Limb (tissue), 2 donors: ENCODE results near the gene TRPV2.
"Not testable (repeated sequence)": the region's sequence is repeated elsewhere in the genome, so short reads cannot be mapped to it uniquely, and the experiment has no call there.

Source experiments
- DNase-seq, 2 donors: peaks; one replicate each; pipeline ENCODE4 v3.0.0-alpha.2; 2016; ENCODE audit errors: extremely low spot score in 2 of 2

TRPV2 gene, protein sequence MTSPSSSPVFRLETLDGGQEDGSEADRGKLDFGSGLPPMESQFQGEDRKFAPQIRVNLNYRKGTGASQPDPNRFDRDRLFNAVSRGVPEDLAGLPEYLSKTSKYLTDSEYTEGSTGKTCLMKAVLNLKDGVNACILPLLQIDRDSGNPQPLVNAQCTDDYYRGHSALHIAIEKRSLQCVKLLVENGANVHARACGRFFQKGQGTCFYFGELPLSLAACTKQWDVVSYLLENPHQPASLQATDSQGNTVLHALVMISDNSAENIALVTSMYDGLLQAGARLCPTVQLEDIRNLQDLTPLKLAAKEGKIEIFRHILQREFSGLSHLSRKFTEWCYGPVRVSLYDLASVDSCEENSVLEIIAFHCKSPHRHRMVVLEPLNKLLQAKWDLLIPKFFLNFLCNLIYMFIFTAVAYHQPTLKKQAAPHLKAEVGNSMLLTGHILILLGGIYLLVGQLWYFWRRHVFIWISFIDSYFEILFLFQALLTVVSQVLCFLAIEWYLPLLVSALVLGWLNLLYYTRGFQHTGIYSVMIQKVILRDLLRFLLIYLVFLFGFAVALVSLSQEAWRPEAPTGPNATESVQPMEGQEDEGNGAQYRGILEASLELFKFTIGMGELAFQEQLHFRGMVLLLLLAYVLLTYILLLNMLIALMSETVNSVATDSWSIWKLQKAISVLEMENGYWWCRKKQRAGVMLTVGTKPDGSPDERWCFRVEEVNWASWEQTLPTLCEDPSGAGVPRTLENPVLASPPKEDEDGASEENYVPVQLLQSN

DNA sequence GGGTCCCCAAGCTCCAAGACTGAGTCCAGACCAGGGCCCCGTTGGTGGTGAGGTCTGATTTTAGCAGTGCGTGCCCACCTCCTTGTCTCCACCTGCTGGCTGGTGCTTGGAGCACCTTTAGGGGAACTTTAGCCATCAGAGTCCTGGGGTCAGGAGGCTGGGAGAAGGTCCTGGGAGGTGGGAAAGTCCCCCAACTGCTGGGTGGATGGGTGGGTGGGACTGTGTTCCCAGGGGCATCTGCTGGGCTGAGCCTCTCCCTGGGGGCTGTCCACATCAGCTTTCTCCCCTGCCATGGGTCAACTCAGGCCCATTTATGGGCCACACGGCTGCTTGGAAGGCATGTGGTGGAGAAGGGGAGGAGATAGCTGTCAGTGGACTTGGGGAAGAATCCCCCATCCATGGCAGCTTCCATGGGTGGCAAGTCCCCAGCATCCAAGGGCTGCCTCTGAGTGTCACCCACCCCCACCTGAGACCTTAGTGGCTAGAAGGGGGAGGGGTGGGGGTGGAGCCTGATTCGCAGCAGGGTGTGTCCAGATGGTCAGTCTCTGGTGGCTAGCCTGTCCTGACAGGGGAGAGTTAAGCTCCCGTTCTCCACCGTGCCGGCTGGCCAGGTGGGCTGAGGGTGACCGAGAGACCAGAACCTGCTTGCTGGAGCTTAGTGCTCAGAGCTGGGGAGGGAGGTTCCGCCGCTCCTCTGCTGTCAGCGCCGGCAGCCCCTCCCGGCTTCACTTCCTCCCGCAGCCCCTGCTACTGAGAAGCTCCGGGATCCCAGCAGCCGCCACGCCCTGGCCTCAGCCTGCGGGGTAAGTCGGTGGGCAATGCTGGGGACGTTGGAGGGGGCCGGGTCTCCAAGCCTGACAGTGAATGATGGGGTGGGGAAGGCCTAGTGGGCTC is at the start of gene TRPV2:
Gene TRPV2 (plus strand): TSS at position 541 of the 894 bp plus-strand sequence. CDS start 2,098 bp downstream, outside the sequence.
- no peak for DNase-seq

DNA sequence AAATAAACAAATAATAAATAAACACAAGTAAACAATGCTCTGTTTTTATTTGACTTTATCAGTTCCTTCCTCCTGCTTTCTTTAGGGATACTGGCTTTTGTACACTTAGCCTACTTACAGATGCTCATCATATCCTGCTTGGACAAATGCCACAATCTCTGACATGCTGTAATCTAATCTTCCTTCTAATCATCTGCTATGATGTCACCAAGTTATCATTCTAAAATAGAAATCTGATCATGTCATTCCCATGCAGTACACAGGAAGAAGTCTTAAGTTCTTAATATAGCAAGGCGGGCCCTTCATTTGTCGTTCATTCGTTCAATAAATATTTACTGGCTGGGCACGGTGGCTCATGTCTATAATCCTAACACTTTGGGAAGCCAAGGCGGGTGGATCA is 43.6 kb upstream of the TRPV2 start:
- no peak for DNase-seq

DNA sequence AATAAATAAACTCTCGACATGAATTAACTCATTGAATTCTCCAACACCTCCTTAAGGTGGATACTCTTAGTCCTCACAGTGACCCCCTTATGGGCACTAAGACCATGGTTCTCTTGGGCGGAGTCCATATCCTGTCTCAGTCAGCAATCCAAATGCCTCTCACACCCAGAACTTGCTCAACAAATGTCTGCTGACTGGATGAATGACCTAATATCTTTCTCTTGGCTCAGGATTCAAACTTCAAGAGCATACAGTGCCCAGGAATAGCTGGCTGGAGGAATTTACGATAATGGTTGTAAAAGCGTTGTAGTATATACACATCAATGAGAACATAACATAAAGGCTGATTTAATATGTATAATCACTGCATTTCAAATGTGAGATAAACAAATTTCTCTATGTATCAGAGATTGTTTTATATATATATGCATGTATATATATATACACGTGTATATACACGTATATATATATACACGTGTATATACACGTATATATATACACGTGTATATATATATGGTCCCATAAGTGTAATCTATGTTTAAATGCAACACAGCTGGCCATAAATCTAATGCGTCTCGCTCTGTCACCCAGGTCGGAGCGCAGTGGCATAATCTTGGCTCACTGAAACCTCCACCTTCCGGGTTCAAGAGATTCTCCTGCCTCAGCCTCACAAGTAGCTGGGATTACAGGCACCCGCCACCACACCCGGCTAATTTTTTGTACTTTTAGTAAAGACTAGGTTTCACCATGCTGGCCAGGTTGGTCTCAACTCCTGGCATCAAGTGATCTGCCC is 41.0 kb upstream of the TRPV2 start:
- no peak for DNase-seq

DNA sequence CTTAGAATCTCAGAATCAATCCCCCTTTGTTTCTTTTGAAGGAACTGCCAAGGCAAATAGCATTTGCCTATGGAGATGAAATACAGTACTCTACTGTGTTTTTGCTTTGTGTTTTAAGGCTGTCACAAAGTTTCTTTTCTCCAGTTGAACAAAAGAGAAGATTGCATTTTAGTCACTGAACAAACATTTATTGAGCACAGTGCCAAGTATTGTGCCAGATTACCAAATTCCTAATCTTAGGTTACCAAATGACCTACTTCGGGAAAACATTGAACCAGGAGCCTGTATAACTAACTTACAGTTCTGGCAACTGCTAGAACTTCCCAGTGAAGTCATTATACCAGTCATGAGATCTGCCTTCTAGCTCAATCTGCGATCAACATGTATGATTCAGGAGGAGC is 37.4 kb upstream of the TRPV2 start:
- DNase-seq = no peak

DNA sequence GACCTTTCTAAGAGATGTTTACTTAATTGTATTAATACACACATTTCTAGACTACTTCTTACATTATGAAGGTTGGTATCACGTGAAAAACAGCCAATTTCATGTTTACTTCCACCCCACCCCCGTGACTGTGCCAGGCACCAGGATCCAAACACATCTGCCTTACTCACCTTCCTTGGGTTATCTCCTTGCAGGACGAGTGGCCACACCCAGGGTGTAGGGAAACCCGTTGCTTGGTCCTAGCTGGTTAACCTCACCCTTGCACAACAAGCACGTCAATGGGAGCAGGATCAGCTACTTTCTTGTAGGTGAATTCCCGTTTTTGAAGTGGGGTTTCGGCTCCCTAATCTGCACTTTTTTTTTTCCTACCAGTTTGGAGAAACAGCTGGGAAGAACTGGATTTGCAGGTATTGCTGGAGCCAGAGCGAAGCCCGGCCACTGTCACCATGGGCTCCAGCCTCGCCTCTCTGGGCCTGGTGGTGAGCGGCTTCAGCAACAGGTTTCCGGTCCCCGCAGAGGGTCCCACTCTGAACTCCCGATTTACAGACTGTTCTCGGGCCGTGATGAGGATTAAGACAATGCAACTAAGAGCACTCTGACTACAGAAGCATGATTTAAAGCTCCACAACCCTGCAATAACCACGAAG is 36.6 kb upstream of the TRPV2 start:
- no peak for DNase-seq

DNA sequence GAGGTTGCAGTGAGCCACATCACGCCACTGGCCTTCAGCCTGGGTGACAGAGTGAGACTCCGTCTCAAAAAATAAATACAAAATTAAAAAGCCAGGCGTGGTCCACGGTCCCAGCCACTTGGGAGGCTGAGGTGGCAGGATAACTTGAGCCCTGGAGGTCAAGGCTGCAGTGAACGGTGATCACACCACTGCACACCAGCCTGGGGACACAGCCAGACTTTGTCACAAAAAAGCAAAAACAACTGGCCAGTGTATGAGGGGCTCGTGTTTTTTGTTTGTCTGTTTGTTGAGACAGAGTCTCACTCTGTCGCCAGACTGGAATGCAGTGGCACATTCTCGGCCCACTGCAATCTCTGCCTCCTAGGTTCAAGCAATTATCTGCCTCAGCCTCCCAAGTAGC is 35.7 kb upstream of the TRPV2 start:
- no peak for DNase-seq

DNA sequence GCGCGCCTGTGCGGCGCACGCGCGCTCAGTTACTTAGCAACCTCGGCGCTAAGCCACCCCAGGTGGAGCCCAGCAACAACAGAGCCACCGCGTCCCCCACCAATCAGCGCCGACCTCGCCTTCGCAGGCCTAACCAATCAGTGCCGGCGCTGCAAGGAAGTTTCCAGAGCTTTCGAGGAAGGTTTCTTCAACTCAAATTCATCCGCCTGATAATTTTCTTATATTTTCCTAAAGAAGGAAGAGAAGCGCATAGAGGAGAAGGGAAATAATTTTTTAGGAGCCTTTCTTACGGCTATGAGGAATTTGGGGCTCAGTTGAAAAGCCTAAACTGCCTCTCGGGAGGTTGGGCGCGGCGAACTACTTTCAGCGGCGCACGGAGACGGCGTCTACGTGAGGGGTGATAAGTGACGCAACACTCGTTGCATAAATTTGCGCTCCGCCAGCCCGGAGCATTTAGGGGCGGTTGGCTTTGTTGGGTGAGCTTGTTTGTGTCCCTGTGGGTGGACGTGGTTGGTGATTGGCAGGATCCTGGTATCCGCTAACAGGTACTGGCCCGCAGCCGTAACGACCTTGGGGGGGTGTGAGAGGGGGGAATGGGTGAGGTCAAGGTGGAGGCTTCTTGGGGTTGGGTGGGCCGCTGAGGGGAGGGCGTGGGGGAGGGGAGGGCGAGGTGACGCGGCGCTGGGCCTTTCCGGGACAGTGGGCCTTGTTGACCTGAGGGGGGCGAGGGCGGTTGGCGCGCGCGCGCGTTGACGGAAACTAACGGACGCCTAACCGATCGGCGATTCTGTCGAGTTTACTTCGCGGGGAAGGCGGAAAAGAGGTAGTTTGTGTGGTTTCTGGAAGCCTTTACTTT is 34.5 kb upstream of the TRPV2 start, which contains the start of gene UBB:
Gene UBB (plus strand): TSS at position 452 of the 856 bp plus-strand sequence. CDS start 817 bp downstream, outside the sequence.
- DNase-seq = peak; percentile 95 to 97

DNA sequence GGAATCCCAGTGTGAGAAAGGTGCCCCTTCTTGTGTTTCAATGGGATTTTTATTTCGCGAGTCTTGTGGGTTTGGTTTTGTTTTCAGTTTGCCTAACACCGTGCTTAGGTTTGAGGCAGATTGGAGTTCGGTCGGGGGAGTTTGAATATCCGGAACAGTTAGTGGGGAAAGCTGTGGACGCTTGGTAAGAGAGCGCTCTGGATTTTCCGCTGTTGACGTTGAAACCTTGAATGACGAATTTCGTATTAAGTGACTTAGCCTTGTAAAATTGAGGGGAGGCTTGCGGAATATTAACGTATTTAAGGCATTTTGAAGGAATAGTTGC is 33.9 kb upstream of the TRPV2 start:
- DNase-seq = no peak

DNA sequence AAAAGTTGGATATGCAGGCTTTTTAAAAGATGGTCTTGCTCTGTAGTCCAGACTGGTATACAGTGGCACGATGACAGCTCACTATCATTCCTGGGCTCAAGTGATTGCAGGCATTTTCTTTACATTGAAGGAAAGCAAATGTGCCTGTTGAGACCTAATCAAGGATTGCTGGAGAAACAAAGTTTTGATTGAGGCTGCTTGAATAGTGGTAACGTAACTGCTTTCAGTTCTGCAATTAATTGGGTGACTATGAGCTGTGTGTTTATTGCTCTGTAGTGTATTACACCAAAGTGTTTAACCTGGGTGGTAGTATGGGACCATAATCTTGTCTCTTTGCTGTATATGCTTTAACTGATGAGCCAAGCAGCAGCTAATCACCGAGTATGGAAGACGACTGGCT is 32.2 kb upstream of the TRPV2 start:
- no peak for DNase-seq

DNA sequence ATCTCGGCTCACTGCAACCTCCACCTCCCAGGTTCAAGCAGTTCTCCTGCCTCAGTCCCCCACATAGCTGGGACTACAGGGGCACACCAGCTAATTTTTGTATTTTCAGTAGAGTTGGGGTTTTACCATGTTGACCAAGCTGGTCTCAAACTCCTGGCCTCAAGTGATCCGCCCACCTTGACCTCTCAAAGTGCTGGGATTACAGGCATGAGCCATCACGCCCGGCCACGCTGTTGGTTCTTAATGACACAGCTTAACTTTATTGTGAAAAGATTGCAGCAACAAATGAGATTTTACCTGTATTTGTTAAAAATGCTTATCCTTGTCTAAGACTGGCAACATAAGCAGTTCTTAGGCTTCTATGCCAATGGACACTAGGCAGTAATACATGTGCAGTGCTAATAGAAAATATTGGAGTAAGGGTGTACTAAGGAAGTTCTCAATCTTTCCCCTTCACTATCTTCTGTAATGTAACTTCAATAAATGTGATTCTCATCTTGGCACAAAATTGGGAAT is 31.5 kb upstream of the TRPV2 start:
- no peak for DNase-seq

DNA sequence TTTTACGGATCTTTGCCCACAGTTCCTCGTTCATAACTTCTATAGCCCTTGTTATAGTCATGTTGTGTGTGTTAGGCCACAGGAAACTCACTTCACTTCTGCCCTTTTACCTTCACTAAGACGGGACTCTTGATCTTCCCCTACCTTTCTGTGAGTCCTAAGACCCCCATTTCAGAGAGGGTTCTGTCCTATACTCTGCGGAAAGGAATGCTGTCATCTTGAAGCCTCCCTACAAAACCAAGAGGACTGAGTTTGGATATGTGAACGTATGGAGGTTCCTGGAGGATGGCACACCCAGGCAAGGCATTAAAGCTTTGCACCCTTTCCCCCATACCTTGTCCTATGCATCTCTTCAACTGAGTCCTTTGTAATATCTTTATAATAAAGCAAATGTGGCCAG is 30.8 kb upstream of the TRPV2 start:
- no peak for DNase-seq

DNA sequence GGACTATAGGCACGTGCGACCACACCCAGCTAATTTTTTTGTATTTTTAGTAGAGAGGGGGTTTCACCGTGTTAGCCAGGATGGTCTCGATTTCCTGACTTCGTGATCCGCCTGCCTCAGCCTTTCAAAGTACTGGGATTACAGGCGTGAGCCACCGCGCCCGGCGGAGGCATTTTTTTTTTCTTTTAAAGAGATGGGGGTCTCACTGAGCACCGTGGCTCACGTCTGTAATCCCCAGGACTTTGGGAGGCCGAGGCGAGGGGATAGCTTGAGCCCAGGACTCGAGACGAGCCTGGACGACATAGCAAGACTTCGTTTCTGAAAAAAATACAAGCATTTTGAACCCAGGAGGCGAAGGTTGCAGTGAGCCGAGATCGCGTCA is 29.3 kb upstream of the TRPV2 start:
- DNase-seq = not testable (repeated sequence)

DNA sequence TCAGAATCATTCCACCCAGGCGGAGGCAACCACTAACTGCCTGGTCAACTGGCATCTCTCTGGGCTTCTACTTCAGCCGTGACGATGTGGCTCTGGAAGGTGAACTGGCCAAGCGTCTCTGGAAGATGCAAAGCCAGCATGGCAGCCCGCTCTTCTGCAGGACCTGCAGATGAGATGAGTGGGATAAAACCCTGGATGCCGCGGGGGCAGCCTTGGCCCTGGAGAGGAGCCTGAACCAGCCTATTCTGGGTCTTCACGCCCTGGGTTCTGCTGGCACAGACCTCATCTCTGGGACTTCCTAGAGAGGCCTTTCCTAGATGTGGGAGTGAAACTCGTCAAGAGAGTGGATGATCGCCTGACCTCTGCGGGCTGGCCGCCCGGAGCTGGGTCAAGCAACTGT is 23.9 kb upstream of the TRPV2 start:
- no peak for DNase-seq

DNA sequence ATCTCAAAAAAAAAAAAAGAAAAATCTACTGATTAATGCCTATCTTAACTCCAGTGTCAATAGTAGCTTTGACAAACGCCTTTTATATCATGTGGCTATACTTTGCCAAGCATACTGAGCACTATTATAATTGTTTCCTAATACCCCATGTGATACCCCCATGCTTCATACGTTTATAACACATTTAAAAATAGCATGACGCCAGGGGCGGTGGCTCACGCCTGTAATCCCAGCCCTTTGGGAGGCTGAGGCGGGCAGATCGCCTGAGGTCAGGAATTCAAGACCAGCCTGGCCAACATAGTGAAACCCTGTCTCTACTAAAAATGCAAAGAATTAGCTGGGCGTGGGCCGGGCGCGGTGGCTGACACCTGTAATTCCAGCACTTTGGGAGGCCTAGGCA is 22.9 kb upstream of the TRPV2 start:
- DNase-seq = not testable (repeated sequence)

DNA sequence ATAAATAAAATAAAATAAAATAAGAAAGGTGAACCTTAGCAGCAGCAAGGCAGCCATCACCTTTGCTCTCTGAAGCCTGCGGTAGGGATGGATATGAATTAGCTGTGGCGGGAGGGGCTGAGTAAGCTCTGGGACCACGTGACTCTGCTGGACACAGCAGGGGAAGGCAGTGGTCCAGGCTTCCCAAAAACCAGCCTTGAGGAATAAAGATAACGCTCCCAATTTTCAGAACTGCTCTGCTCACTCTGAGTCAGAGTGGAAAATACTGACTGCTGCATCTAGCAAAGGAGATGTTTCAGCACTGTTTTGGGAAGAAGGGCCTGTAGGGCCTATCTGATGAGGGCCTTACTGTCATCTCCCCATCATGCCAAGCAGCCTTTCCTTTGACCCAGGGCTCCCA is 19.5 kb upstream of the TRPV2 start:
- DNase-seq = not testable (repeated sequence)

DNA sequence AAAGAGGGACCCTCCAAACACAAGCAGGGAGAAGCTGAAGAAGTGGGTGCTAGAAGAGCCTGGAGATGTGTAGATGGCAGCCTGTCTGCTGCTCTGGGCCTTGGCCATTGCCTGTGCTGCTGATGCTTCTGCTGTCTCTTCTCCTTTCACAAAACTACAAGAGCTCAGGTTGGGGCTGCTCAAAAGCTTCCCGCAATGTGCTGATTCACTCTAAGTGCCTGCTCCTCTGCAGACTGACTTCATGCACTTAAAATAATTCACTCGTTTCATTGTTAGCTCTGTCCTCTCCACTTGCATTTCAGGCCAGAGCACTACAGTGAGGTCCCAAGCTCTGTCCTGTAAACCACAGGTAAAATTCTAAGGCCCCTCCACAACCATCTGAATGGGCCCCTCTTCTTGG is 18.7 kb upstream of the TRPV2 start:
- not testable (repeated sequence) for DNase-seq

DNA sequence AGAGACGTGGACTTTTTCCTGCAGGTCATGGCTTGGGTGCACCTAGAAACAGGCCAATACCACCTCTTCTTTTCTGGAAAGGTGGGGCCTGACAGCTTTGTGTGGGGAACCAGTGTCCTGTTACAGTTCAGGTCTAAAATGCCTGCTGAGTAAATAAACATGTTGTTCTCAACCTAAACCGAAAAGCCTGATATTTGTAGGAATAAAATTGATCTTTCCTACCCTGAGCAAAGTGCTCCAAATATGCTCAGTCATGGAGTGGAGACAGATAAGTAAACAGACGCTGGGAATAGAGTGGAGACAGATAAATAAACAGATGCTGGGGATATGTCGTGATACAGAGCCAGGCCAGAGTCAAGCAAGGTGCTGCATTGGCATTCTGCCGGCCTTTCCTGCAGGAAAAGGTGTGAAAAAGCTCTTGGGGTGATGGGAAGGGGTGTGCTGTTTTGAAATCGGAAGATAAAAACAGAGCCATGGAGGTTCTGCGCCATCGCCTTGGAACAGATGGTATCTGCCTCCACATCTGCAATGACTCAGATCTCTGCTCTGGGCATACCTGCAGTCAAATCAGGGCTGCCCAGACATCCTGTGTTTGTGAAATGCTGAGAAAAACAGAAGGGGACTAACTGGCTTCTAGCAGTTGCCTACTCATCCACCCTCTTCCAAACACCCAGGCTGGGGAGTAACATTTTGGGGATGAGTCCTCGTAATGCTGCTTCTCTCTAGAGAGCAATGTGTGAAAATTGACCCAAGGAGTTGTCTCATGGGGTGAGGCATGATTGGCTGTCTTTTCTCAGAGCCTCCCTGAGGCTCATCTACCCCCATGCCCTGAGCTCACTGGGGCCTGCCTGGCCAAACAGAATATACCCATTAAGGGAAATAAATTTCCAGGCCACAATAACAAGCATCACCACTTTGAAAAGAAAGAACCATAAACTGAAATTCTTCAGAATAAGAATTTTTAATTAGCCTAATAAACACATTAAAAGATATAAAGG is 16.8 kb upstream of the TRPV2 start:
- no peak for DNase-seq

DNA sequence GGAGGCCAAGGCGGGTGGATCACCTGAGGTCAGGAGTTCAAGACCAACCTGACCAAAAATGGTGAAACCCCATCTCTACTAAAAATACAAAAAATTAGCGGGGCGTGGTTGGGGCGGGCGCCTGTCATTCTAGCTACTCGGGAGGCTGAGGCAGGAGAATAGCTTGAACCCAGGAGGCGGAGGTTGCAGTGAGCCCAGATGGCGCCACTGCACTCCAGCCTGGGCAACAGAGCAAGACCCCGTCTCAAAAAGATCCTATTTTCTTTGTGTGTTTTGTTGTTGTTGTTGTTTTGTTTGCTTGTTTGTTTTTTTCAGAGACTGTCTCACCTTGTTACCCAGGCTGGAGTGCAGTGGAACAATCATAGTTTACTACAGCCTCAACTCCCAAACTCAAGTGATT is 11.5 kb upstream of the TRPV2 start:
- not testable (repeated sequence) for DNase-seq
